ENCODE results near the gene KMO. TPM values are rescaled to one million over a fixed set of nuclear protein-coding genes. Genes with fewer than 3 reads are reported as not detected.

The KMO gene
- total RNA-seq, 1 donor from 2014 or later, result not detected

DNA sequence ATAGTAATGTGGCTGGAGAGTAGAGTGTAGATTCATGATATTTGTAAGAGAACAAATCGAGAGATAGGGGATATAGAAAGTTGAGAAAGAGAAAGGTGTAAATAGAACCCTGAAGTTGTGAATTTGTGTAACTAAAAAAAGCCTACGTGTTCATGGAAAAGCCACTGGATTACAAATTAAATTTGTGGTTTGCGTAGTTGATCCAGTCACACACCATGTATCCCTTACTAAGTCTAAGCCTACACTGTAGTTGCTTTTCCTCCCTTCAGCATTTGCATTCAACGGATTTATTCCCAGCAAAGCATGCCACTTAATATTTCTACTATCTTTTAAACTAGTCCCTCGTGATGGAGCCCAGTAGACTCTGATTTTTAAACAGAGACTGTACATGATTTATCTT lies 24.9 kb downstream of the KMO start:
- no peaks in the 10 kb centered on the region for H3F3A ChIP-seq (ENCODE audit: low read depth)

GRCh38 chr1:241557551-241558193 lies 25.5 kb downstream of the KMO start:
- Histone ChIP-seq H3K79me2 (ENCODE audit: low read depth) (no peaks in the 10 kb centered on the region), H2AFZ (replicated peaks) (no peak overlapping the region), H3K9me3 (ENCODE audit: low read depth) (no peaks in the 10 kb centered on the region), H3K36me3 (no peaks in the 10 kb centered on the region), H3K4me3 (no peak overlapping the region), H3K27me3 (no peaks in the 10 kb centered on the region), H3K4me1 (no peaks in the 10 kb centered on the region), H3F3A (ENCODE audit: low read depth) (no peaks in the 10 kb centered on the region), H3K27ac (no peak overlapping the region), H3K4me2 (no peak overlapping the region), H4K20me1 (ENCODE audit: low read depth) (no peaks in the 10 kb centered on the region), H3K9ac (no peak overlapping the region)
- Mint-ChIP-seq H3K27me3 (ENCODE audit: insufficient read depth, low read depth) (peaks cover 1% of the 10 kb centered on the region), H3K9me3 (no peaks in the 10 kb centered on the region), H3K4me3 (no peak overlapping the region), H3K4me1 (peaks cover 5% of the 10 kb centered on the region), H3K36me3 (no peaks in the 10 kb centered on the region), H3K27ac (no peak overlapping the region)
- no peak for DNase-seq (ENCODE audit: low spot score)
- TF ChIP-seq, protein P1, sequence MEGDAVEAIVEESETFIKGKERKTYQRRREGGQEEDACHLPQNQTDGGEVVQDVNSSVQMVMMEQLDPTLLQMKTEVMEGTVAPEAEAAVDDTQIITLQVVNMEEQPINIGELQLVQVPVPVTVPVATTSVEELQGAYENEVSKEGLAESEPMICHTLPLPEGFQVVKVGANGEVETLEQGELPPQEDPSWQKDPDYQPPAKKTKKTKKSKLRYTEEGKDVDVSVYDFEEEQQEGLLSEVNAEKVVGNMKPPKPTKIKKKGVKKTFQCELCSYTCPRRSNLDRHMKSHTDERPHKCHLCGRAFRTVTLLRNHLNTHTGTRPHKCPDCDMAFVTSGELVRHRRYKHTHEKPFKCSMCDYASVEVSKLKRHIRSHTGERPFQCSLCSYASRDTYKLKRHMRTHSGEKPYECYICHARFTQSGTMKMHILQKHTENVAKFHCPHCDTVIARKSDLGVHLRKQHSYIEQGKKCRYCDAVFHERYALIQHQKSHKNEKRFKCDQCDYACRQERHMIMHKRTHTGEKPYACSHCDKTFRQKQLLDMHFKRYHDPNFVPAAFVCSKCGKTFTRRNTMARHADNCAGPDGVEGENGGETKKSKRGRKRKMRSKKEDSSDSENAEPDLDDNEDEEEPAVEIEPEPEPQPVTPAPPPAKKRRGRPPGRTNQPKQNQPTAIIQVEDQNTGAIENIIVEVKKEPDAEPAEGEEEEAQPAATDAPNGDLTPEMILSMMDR (IDR thresholded peaks at IDR 0.05), result no peak
- no peak for TF ChIP-seq EZH2phosphoT487 (IDR thresholded peaks at IDR 0.05)
- no peak for TF ChIP-seq EZH2 (IDR thresholded peaks at IDR 0.05)

More for the DNA sequence above, 24.9 kb downstream of the KMO start:
- Histone ChIP-seq H3K4me3 (no peak overlapping the region), H3K27ac (no peak overlapping the region), H2AFZ (replicated peaks) (no peak overlapping the region), H4K20me1 (ENCODE audit: low read depth) (no peaks in the 10 kb centered on the region), H3K4me2 (no peak overlapping the region), H3K36me3 (no peaks in the 10 kb centered on the region), H3K79me2 (ENCODE audit: low read depth) (no peaks in the 10 kb centered on the region), H3K9ac (no peak overlapping the region), H3K27me3 (no peaks in the 10 kb centered on the region), H3K4me1 (no peaks in the 10 kb centered on the region), H3K9me3 (ENCODE audit: low read depth) (no peaks in the 10 kb centered on the region)
- no peak for TF ChIP-seq EZH2phosphoT487 (IDR thresholded peaks at IDR 0.05)
- TF ChIP-seq EZH2 (IDR thresholded peaks at IDR 0.05), result no peak
- TF ChIP-seq, protein P1 (IDR thresholded peaks at IDR 0.05), result no peak
- Mint-ChIP-seq H3K36me3 (no peaks in the 10 kb centered on the region), H3K4me1 (peaks cover 5% of the 10 kb centered on the region), H3K27ac (no peak overlapping the region), H3K9me3 (no peaks in the 10 kb centered on the region), H3K4me3 (no peak overlapping the region), H3K27me3 (ENCODE audit: insufficient read depth, low read depth) (peaks cover 2% of the 10 kb centered on the region)
- DNase-seq (ENCODE audit: low spot score), result no peak

DNA sequence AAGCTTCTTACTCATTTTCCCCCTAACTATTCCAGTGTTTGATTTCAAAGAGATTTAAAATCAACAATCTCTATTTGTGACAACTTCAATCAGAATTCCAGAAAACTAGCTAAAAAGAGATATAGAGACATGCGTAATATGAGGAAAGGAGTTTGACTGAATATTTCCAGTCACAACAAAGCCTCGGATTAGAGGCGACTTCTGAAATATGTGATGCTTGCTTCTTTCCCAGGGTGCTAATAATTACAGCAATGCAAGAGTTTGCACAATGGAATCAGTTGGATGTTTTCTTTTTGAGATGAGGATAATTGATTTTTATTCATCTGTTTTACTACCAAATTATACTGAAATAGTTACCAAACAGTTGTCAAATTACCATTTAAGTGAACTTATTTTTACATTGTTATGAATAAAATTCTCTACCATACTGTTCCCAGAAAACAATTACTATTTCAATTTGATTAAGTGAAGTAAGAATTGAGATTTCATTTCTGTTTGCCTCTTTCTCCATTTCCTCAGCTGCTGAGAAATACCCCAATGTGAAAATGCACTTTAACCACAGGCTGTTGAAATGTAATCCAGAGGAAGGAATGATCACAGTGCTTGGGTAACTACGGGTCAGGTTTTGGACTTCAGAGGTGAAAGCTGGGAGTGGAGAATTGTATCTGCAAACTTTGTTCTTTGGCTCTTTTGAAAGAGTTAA lies 28.1 kb downstream of the KMO start:
- Histone ChIP-seq H2AFZ (replicated peaks) (no peak overlapping the region), H3K27me3 (no peaks in the 10 kb centered on the region), H3K27ac (no peak overlapping the region), H3K4me2 (no peak overlapping the region), H3K9ac (no peak overlapping the region), H3K79me2 (ENCODE audit: low read depth) (no peaks in the 10 kb centered on the region), H3K4me1 (no peaks in the 10 kb centered on the region), H3K9me3 (ENCODE audit: low read depth) (no peaks in the 10 kb centered on the region), H3K36me3 (no peaks in the 10 kb centered on the region), H4K20me1 (ENCODE audit: low read depth) (no peaks in the 10 kb centered on the region), H3F3A (ENCODE audit: low read depth) (no peaks in the 10 kb centered on the region), H3K4me3 (no peak overlapping the region)
- Mint-ChIP-seq H3K27me3 (ENCODE audit: insufficient read depth, low read depth) (no peaks in the 10 kb centered on the region), H3K9me3 (no peaks in the 10 kb centered on the region), H3K27ac (no peak overlapping the region), H3K4me1 (peaks cover 5% of the 10 kb centered on the region), H3K36me3 (no peaks in the 10 kb centered on the region), H3K4me3 (no peak overlapping the region)
- TF ChIP-seq EZH2 (IDR thresholded peaks at IDR 0.05) (no peak), EZH2phosphoT487 (IDR thresholded peaks at IDR 0.05) (no peak)
- TF ChIP-seq, protein P1 (IDR thresholded peaks at IDR 0.05), result no peak
- no peak for DNase-seq (ENCODE audit: low spot score)

Data from neural progenitor cell (in vitro differentiated cells).